HG02610 (cell line): ENCODE results near the gene TECR.
"Not testable (repeated sequence)": the region's sequence is repeated elsewhere in the genome, so short reads cannot be mapped to it uniquely, and the experiment has no call there.

ENCODE experiments used
- ATAC-seq: cut with Tn5 transposase; IDR thresholded peaks from one replicate; pipeline ENCODE4 v1.9.1; 2021; ENCODE audit warnings: mild to moderate bottlenecking, moderate library complexity; ENCODE audit not compliant: unreplicated experiment

Gene TECR, protein sequence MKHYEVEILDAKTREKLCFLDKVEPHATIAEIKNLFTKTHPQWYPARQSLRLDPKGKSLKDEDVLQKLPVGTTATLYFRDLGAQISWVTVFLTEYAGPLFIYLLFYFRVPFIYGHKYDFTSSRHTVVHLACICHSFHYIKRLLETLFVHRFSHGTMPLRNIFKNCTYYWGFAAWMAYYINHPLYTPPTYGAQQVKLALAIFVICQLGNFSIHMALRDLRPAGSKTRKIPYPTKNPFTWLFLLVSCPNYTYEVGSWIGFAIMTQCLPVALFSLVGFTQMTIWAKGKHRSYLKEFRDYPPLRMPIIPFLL

DNA sequence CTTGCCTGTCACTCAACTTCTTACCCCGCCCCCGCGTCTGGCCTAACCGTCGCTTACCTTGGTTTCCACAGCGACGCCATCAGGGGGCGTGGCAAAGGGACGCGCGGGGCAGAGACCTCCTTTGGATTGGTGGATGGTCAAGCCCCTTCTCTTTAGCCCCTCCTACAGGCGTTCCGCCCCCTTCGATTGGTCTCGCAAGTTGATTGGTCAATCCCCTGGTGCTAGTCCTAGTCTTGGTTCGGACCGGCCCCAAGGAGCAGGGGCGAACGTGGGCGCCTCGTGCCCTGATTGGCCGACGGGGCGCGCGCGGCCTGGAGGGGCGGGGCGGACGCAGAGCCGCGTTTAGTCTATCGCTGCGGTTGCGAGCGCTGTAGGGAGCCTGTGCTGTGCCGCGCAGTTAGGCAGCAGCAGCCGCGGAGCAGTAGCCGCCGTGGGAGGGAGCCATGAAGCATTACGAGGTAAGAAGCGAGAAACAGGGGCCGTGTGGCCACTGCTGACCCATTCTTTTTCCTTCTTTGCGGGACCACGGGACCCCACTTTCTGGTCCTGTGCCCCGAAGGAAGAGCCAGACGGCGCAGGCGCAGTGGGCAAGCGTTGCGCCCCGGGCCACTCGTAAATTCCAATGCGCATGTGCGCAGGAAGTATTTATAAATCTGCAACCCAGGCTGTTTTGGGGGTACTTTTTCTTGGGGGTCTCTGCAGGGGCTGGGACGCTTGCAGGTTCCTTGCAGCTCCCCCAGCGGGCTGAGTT lies at the start of gene TECR:
Gene TECR (plus strand): TSS at position 341 of the 751 bp plus-strand sequence. CDS start 103 bp downstream, at position 444.
- ATAC-seq: peak; percentile 97

DNA sequence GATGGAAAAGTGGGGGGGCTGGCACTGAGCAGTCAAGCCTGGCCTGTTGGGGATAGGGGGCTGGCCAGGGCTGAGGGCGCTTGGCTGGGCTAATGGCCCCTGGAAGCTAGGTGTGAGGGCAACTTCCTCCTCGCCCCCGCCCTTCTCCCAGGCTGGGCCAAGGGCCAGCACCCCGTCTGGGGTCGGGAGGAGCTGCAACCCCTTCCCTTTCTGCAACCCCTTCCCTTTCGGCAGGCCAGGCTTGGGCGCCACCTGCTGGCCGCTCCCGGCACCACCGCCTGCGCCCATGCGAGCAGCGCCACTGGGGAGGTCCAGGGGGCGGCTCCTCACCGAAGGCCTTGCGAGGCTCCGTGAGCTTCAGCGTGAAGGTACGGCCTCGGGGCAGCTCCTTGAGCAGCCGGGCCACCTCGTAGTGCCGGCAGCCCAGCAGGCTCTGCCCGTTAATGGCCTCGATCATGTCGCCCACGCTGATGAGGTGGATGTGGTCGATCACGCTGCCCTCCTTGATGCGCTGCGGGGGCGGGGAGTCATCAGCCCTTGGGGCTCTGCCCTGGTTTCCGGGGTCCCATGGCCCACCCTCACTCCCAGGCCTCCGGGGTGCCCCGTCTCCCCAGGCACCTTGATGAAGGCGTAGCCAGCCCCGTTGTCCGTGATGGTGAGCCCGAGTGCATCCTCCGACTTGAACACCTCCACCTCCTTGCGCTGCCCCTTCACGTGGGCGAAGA lies 49.3 kb upstream of the TECR start:
- no peak for ATAC-seq

DNA sequence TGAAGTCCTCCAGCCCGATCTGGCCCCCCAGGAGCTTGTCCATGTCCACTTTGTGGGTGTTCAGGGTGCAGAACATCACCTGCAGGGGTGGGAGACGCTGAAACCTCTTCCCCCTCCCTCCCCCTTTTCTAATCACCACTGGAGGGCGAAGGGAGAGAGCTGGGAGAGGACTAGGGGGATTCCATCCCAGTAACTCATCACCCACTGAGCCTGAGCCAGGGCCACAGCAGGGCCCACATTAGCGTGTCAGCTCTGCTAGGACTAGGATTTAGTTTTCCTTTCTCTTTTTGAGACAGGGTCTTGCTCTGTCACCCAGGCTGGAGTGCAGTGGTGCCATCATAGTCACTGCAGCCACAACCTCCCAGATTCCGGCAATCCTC lies 48.7 kb upstream of the TECR start:
- no peak for ATAC-seq

DNA sequence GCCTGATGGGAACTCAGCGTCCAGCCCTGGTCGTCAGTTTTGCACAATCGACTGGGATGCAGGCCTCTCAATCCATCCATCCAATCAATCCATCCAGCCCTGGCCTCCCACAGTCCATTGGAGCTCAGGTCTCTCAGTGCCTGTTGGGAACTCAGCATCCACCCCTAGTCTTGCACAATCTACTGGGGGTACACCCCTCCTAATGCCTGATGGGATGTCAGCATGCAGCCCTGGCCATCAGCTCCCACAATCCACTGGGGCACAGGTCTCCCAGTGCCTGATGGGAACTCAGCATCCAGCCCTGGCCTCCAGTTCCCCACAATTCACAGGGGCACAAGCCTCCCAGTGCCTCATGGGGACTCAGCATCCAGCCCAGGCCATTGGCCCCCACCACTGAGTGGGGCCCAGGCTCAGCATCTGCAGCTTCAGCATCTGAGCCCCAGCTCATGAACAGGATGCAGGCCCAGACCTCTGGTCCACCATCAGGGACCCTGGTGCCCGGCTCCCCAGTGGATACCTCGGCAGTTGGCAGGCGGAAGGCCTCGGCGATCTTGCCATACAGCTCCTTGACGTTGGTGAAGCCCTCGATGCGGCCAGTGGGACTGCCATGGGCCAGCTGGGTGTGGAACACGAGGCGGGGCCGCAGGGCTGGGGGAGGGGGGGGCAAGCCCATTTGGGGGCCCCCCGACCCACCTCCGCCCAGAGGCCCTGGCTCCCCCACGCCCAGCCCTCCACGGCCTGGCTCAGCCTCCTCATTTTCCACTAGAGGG lies 47.0 kb upstream of the TECR start:
- no peak for ATAC-seq

DNA sequence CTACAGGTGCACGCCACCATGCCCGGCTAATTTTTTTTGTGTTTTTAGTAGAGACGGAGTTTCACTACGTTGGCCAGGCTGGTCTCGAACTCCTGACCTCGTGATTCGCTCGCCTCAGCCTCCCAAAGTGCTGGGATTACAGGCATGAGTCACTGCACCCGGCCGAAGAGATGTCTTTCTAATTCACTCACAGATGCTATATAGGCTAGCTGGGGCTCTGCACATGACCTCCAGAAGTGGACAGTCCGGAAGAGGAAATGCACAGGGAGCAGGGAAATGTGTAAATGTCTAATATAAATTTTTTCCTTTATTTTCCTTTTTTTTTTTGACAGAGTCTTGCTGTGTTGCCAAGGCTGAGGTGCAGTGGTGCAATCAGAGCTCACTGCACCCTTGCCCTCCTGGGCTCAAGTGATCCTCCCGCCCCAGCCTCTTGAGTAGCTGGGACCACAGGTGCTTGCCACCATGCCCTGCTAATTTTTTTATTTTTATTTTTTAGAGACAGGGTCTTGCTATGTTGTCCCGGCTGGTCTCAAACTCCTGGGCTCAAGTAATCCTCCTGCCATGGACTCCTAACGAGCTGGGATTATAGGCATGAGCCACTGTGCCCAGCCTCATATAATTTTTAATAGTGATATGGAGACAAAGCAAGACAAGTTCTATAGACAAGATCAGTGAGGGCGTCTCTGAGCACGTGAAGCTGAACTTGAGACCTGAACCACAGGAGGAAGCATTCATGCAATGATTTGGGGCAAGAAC lies 41.8 kb upstream of the TECR start:
- no peak for ATAC-seq

DNA sequence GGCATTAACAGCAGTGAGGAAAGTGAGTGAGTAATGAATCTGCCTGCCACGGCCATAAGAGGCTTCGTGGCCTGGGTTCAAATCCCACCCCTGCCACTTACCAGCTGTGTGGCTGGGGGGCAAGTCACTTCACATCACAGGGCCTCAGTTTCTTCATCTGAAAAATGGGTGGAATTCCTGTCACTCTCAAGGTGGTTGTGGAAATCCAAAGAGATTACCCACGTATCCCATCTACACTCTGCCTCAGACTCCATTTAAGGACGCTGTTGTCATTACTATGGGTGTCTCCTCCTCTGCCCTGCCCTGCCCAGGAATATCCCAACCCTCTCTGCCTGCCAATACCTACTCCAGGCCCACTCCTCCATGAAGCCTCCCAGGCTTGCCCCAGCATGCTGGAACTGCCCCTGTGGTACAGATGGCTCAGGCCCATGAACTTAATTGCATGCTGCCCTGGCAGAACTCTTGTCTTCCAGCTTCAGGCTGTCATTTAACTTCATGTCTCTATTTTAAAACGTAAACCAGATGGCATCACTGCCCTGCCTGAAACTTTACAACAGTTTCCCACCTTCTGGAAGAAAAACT lies 36.5 kb upstream of the TECR start:
- ATAC-seq: no peak

DNA sequence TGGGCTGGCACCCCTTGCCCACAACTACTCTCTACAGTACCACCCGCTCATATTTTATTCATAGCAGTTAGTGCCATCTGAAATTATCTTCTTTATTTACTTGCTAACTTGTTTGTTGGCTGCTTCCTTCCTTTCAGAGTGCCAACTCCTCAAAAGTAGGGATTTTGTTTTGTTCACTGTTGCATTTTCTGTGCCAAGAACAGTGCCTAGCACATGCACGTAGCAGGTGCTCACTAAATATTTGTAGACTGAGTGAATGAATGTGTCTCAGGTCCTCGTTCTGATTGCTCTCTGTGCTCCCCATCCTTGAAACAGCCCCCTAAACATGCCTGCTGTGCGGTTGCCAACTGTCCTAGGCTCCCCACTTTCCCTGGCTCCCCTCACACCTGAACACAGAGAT lies 35.0 kb upstream of the TECR start:
- ATAC-seq: no peak

DNA sequence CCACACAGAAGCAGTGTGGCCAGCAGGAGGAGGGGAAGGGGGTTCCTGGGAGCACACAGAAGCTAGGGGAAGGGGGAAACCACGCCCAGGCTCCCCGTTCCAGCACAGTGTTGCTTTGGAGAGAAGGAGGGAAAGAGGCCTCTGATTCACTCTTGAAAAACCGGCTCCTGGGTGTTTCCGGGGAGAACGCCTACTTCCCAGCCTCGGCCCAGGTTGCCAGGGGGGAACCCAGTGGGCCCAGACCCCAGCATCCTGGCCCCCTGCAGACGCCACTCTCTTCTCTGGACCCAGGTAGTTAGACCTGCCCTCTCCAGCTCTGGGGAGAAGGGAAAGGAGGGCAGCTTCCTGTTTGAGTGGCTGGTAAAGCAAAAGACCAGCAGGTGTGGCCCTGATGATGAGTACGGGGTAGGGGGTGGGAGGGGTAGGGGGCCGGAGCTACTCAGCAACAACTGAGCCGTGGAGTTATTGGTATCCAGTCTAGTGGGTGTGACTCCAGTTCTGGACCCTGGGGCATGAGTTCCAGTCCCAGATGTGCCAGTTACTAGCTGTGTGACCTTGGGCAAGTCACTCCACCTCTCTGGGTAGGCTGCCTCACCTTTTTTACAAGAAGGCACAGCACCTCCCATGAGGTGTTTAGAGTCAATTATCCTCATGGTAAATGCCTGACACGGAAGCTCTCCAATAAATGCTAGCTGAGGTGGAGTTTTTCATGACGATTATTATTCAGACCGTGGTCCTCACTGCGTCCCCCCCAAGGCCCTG lies 34.3 kb upstream of the TECR start:
- no peak for ATAC-seq

DNA sequence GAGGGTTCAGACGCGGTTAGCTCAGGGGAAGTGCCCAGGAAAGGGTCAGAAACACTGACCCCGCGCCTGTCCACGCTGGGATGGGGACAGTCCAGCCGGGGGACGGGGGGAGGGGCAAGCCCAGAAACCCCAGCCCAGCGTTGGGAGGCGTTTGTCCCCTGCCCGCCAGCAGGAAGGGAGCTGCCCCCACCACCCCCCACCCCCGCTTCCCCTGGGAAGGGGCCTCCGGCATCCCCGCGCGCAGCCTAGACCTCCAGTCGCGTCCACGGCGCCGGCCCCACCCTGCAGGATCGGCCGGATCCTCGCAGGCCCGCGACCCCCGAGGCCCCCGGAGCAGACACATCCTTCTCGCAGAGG lies 33.7 kb upstream of the TECR start:
- ATAC-seq: no peak

DNA sequence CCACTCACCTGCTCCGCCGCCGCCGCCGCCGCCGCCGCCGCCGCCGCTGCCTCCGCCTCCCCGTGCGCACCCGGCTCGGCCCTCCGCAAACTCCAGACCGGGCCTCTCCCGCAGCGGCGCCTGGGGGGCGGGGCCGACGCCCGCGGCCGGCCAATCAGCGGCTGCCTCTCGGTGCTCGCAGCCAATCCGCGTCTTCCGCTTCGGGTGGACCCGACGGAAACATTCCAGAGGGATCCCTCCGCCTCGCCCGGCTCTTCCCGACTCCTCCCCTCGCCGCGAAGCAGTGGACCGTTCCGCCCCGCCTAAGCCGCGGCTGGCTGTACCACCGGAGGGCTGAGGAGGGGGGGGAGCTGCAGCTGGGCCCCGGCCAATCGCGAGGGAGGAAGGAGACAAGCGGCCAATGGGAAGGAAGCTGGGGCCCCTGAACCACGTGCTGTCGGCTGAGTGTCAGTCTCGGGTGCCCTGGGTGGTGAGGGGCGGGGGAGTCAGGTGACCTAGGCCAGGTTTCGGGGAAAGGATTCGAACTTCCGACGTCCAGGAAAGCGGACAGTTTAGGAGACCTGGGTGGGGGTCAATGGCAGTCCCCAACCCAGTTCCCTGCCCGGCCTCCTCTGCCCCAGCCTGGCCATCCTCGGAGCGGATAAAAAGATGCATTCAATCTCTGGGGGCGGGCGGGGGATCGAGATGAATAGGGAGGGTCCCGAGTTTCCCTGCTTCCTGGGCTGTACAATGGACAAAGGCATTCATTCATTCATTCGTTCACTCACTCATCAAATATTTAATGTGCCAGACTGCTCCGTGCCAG lies 33.2 kb upstream of the TECR start, which contains the start of gene GIPC1:
Gene GIPC1 (minus strand): TSS at position 99 of the 805 bp plus-strand sequence. CDS start 13,151 bp downstream, outside the sequence.
- ATAC-seq: peak; percentile 75

DNA sequence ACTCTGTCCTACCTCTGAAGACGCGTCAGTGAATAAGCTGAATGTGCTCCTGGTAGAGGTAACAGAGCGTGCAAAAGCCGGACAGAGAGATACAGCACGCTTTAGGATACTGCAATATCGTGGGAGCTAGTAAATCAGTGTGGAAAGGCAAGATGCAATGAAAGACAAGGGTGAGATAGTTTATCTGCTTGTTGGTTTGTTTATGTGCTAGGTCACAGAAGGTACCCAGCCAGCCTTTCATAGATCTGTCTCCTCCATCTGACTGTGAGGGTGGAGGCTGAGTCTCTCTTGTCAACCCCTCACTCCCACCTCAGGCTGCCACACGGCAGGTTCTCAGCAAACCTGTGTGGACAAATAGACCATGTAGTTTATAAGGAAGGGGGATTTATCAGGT lies 32.6 kb upstream of the TECR start:
- ATAC-seq: no peak

DNA sequence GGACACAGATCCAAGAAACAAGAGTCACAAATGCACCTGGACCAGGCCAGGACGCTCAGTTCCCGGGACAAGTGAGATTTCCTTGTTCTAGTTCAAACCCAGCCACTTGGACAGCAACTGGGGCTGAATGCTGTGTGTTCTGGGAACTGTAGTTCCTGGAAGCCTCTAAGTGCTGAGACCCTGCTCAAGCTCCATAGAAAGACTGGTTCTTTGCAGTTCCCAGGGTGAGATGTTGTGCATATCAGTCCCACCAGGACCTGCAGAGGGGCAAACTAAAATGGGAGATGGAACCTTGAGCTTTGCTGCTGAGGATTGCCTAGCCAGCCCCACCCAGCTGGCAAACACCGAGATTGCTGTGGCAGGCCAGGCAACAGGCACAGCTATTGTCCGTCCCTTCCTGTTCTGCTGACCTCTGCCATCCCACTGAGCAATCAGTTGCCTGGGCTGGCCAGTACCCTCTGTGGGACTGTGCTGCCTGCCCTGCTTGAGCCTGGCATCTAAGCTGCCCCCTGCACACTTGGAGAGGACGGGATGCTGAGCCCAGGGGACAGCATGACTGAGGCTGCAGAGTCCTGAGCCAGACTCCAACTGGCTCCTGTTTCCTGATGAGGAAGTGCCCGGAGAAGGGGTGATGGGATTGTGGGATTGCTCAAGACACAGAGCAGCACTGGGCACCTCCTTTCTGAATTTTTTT lies 32.0 kb upstream of the TECR start:
- no peak for ATAC-seq

DNA sequence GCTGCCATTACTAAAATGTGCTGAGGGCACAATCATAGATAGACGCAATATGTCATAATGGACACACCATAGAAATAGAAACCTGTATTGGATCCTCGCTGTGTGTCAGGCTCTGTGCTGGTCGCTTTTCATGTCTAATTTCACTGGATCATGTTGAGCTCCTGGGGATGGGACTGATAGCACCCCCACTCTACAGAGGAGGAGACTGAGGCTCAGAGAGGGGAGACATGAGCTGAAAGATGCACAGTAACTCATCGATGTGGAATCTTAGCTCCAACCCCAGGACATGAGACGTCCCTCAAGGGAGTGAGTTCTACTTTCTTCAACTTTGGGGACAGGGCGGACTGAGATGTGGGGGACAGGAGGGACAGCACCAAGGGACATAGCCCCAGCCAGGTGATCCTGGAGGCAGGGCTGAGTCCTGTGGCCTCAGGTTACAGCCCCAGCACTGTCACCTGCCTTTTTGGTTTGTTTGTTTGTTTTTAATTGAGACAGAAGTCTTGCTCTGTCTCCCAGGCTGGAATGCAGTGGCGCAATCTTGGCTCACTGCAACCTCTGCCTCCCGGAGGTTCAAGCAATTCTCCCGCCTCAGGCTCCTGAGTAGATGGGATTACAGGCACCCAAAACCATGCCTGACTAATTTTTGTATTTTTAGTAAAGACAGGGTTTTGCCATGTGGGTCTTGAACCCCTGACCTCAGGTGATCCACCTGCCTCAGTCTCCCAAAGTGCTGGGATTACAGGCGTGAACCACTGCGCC lies 26.9 kb upstream of the TECR start:
- ATAC-seq: no peak

DNA sequence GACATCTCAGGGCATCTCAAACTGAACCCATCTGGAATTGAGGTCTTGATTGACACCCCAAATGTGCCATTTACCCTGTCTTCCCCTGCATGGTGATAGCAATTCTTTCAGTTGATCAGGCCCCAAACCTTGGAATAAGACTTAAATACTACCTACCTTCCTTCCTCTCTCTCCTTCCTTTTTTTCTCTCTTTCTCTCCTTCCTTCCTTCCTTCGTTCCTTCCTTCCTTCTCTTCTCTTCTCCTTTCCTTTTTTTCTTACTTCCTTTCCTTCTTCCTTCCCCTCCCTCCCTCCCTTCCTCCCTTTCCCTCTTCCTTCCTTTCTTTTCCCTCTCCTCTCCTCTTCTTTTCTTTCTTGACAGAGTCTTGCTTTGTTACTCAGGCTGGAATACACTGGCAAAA lies 26.1 kb upstream of the TECR start:
- no peak for ATAC-seq

DNA sequence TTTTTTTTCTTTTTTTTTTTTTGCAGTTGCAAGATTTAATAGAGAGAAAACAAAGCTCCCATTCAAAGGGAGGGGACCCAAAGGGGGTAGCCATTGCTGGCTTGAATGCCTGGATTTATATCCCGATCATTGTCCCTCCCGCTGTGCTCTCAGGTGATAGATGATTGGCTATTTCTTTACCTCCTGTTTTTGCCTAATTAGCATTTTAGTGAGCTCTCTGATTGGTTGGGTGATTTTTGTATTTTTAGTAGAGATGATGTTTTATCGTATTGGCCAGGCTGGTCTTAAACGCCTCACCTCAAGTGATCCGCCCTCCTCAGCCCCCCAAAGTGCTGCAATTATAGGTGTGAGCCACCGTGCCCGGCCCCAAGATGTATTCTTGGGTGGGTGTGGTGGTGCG lies 24.8 kb upstream of the TECR start:
- not testable (repeated sequence) for ATAC-seq

DNA sequence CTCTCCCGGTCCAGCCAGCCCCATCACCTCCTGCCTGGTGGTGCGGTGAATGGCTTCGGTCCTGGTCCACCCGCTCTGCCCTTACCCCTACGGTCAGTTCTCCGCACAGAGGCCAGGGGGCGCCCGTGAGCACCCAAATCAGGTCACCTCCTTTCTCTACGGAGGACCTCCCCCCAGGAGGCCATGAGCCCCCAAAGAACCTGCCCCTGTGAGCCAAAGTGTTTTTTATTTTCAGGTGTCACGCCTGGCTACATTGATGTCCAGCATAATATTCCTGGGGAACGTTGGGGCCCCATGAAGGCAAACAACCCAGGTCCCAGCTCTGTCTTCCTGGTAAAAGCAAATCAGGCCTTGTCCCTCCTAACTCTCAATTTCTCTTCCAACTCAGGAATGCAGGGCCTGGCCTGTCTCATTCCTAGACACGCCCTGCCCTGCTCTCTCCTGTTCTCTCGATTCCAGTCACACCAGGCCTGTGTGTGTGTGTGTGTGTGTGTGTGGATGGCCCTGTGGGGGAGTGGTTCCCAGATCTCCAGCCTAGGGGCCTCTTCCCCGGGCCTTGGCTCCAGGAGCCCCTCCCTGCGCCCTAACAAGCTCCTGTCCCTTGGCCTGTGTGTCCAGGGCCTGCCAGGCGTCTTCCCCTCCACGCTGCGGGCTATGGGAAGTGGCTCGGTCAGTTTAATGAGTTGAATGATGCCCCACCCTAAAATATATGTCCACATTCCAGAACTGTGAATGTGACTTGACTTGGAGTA lies 23.7 kb upstream of the TECR start:
- no peak for ATAC-seq
